Left lung (tissue), 10 donors: ENCODE results near the gene RYR3. TPM values are rescaled to one million over a fixed set of nuclear protein-coding genes. Genes with fewer than 3 reads are reported as not detected.

Source experiments
- ATAC-seq: fragments of 200-7000 bp; cut with Tn5 transposase; one replicate; pipeline ENCODE4 v1.9.1; 2020; ENCODE audit warnings: moderate library complexity
- DNase-seq, 4 donors: peaks; one replicate each; pipeline ENCODE4 v3.0.0-alpha.2; 2013 to 2020
- H3K27ac ChIP-seq, 2 donors: fragments of 200-600 bp; sonication (generic) in 1 of 2; one replicate each; pipeline versions ENCODE4 v1.5.0 to v1.8.0; 2020 to 2021
- H3K27me3 ChIP-seq, 2 donors: fragments of 200-600 bp; sonication (generic) in 1 of 2; one replicate each; pipeline versions ENCODE4 v1.5.0 to v1.8.0; 2020 to 2021
- H3K36me3 ChIP-seq, 2 donors: fragments of 200-600 bp; sonication (generic) in 1 of 2; one replicate each; pipeline versions ENCODE4 v1.5.0 to v1.8.0; 2020 to 2021
- H3K4me1 ChIP-seq, 2 donors: fragments of 200-600 bp; one replicate each; pipeline ENCODE4 v1.8.0; 2021
- H3K4me3 ChIP-seq, 2 donors: fragments of 200-600 bp; sonication (generic) in 1 of 2; one replicate each; pipeline versions ENCODE4 v1.5.0 to v1.8.0; 2020 to 2021; ENCODE audit warnings: mild to moderate bottlenecking in 1 of 2
- H3K9me3 ChIP-seq, 2 donors: fragments of 200-600 bp; sonication (generic) in 1 of 2; one replicate each; pipeline versions ENCODE4 v1.5.0 to v1.8.0; 2020 to 2021
- CTCF ChIP-seq, 2 donors: fragments of 200-600 bp; sonication (generic) in 1 of 2; IDR thresholded peaks; one replicate each; pipeline versions ENCODE4 v1.5.0 to v1.8.0; 2021; ENCODE audit warnings: antibody characterized with exemption in 2 of 2
- intact Hi-C, 2 donors: fragments of 100-400 bp; cut with DNase I; formaldehyde crosslinking; loops; one replicate each; pipeline versions ENCODE4 v1.11.2 to v1.14.2; 2022
- polyA plus RNA-seq, 6 donors: library from polyadenylated mRNA; unstranded; fragments of 120-200 nt; gene quantifications; one replicate each; pipeline ENCODE4 v1.2.1, GENCODE V29; 2013; ENCODE audit not compliant: insufficient read length in 6 of 6
- total RNA-seq, 2 donors: library from RNA; stranded (reverse); fragmentation: NEBNext Ultra II Directional; extraction: Animal tissue kit (Norgen Biotek cat#: 25700); gene quantifications; one replicate each; pipeline ENCODE4 v1.2.1, GENCODE V29; 2021
- donor health status: DM: no; HTN: yes; CAD: no.
- donor health status: DM: no; HTN: no; CAD: no.

The RYR3 gene
- total and polyA plus RNA-seq, 8 donors = 0.24 to 12.6 (median 8.6) TPM

GRCh38 chr15:33328106-33328505 is 17.3 kb downstream of the RYR3 start:
- no peaks in the 10 kb centered on the region for H3K36me3 ChIP-seq
- no peaks in the 10 kb centered on the region for H3K9me3 ChIP-seq
- TF ChIP-seq CTCF (IDR thresholded peaks at IDR 0.05) = no peak
- H3K27me3 ChIP-seq = peaks cover 0 to 10% of the 10 kb centered on the region in 2 donors
- H3K27ac ChIP-seq = no peak overlapping the region
- ATAC-seq = no peak
- no peaks in the 10 kb centered on the region for H3K4me1 ChIP-seq
- intact Hi-C loops = no loop called here
- H3K4me3 ChIP-seq = no peak overlapping the region
- DNase-seq = no peak

DNA sequence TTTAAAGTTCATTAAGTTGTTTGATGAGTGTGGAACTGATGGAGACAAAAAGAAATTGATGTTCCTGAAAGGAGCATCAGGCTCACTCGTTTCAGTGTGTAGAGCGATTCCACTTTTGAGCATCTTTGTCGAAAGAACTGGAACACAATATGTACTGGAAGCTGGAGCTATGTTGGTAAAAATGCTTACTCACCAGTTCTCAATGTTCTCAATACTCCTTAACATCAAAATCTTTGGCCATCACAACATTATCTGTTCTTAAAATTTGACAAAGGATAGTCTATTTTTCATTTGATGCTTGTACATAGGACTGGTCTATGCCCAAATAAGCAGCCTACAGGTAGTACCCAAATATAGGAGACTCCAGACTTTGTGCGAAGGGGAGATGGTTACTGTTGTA is 18.7 kb downstream of the RYR3 start:
- H3K9me3 ChIP-seq = no peaks in the 10 kb centered on the region
- TF ChIP-seq CTCF (IDR thresholded peaks at IDR 0.05) = no peak
- no peak for DNase-seq
- H3K27ac ChIP-seq = no peak overlapping the region
- H3K27me3 ChIP-seq = peaks cover 0 to 10% of the 10 kb centered on the region in 2 donors
- intact Hi-C loops = no loop called here
- H3K36me3 ChIP-seq = no peaks in the 10 kb centered on the region
- ATAC-seq = no peak
- no peak overlapping the region for H3K4me3 ChIP-seq
- H3K4me1 ChIP-seq = no peaks in the 10 kb centered on the region

GRCh38 chr15:33330931-33331330 is 20.2 kb downstream of the RYR3 start:
- intact Hi-C loops = no loop called here
- H3K27ac ChIP-seq = no peak overlapping the region
- no peak for TF ChIP-seq CTCF (IDR thresholded peaks at IDR 0.05)
- no peaks in the 10 kb centered on the region for H3K9me3 ChIP-seq
- no peaks in the 10 kb centered on the region for H3K36me3 ChIP-seq
- DNase-seq (no peak), ATAC-seq (no peak)
- H3K4me1 ChIP-seq = no peaks in the 10 kb centered on the region
- peaks cover 0 to 10% of the 10 kb centered on the region in 2 donors for H3K27me3 ChIP-seq
- no peak overlapping the region for H3K4me3 ChIP-seq

- Histone ChIP-seq H3K27ac (no peak overlapping the region), H3K36me3 (no peaks in the 10 kb centered on the region), H3K4me1 (no peaks in the 10 kb centered on the region), H3K27me3 (no peaks in the 10 kb centered on the region), H3K9me3 (peaks cover 0 to 4% of the 10 kb centered on the region in 2 donors), H3K4me3 (no peak overlapping the region)
- no peak for TF ChIP-seq CTCF (IDR thresholded peaks at IDR 0.05)
- DNase-seq = no peak
- intact Hi-C loops = no loop called here
- no peak for ATAC-seq
These were observed 31.2 kb downstream of the RYR3 start for GRCh38 chr15:33341953-33342352.

DNA sequence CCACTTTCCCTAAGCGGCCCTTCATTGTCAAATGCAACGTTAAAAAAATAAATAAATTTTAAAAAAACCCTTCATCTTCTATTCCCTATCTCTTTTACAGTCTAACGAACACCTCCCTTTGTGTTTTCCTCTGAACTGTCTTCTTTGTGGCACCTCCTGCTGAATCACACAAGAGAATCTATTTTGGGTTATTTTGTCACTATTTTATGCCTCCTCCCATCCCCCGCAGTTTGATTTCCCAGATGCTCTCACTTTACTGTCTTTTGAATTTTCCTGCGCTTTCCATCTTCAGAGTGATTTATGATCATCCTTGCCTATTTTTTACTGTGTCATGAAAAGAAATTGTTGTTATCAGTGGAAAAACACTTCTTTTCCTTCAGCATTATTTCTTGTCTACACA is 32.5 kb downstream of the RYR3 start:
- H3K4me1 ChIP-seq = no peaks in the 10 kb centered on the region
- TF ChIP-seq CTCF (IDR thresholded peaks at IDR 0.05) = no peak
- DNase-seq (no peak), ATAC-seq (no peak)
- H3K27ac ChIP-seq = no peak overlapping the region
- H3K27me3 ChIP-seq = no peaks in the 10 kb centered on the region
- H3K4me3 ChIP-seq = no peak overlapping the region
- peaks cover 0 to 4% of the 10 kb centered on the region in 2 donors for H3K9me3 ChIP-seq
- intact Hi-C loops = no loop called here
- H3K36me3 ChIP-seq = no peaks in the 10 kb centered on the region
